Naive thymus-derived CD4-positive, alpha-beta T cell (primary cell): Measurements from ENCODE around the gene USP3. TPM values are rescaled to one million over a fixed set of nuclear protein-coding genes. Genes with fewer than 3 reads are reported as not detected.

Source experiments
- ATAC-seq: fragments of 150-1000 bp; cut with Tn5 transposase; 2 replicates; pipeline ENCODE4 v1.10.0; 2021; ENCODE audit warnings: mild to moderate bottlenecking, moderate library complexity
- CTCF ChIA-PET: fragments of 350-600 bp; sonication (Branson Sonifier 250); formaldehyde crosslinking; loops from one replicate; lab custom pipeline; 2021; ENCODE audit warnings: antibody characterized with exemption; lab: Charles Lee
- POLR2A ChIA-PET: fragments of 350-600 bp; sonication (Branson Sonifier 250); formaldehyde crosslinking; loops from one replicate; lab custom pipeline; 2021; ENCODE audit warnings: antibody characterized with exemption, inconsistent platforms; lab: Charles Lee
- DNase-seq, 9 donors: peaks; one replicate each; pipeline versions ENCODE4 v3.0.0 to v3.0.0-alpha.2; 2020 to 2022; ENCODE audit warnings: mixed read lengths in 1 of 9
- H3K27ac ChIP-seq: one replicate; pipeline ENCODE4 v1.7.0; 2013; ENCODE audit warnings: mild to moderate bottlenecking, low read depth, low read length, moderate library complexity
- H3K27me3 ChIP-seq, 2 donors: one replicate each; pipeline ENCODE4 v1.7.0; 2013; ENCODE audit warnings: low read length in 2 of 2, mild to moderate bottlenecking in 2 of 2, moderate library complexity in 2 of 2; ENCODE audit not compliant: control insufficient read depth in 2 of 2, insufficient read depth in 2 of 2
- H3K36me3 ChIP-seq, 3 experiments: 1 replicate in 2 of 3; 2 replicates in 1 of 3; pipeline ENCODE4 v1.7.0; 2013; ENCODE audit warnings: low read length in 3 of 3, mild to moderate bottlenecking in 3 of 3, moderate library complexity in 1 of 3; ENCODE audit not compliant: insufficient read depth in 3 of 3, control insufficient read depth in 2 of 3
- H3K4me1 ChIP-seq, 2 donors: one replicate each; pipeline ENCODE4 v1.7.0; 2013; ENCODE audit warnings: low read length in 2 of 2, mild to moderate bottlenecking in 2 of 2, moderate library complexity in 1 of 2; ENCODE audit not compliant: control insufficient read depth in 2 of 2, insufficient read depth in 2 of 2
- H3K4me3 ChIP-seq: 2 replicates; pipeline ENCODE4 v1.7.0; 2013; ENCODE audit warnings: mild to moderate bottlenecking, low read length
- H3K9me3 ChIP-seq, 3 experiments: 1 replicate in 2 of 3; 2 replicates in 1 of 3; pipeline ENCODE4 v1.7.0; 2013; ENCODE audit warnings: low read length in 3 of 3; ENCODE audit not compliant: control insufficient read depth in 2 of 3
- H3K27ac Mint-ChIP-seq, 9 donors: one replicate each; pipeline ENCODE4 v1.8.0; 2020 to 2022; ENCODE audit warnings: mixed read lengths in 9 of 9, mild to moderate bottlenecking in 8 of 9, moderate library complexity in 5 of 9, inconsistent platforms in 2 of 9
- H3K27me3 Mint-ChIP-seq, 5 donors: one replicate each; pipeline ENCODE4 v1.8.0; 2021 to 2022; ENCODE audit warnings: mixed read lengths in 5 of 5, mild to moderate bottlenecking in 1 of 5
- H3K36me3 Mint-ChIP-seq, 5 donors: one replicate each; pipeline ENCODE4 v1.8.0; 2020 to 2022; ENCODE audit warnings: mixed read lengths in 5 of 5, mild to moderate bottlenecking in 3 of 5, inconsistent platforms in 1 of 5
- H3K4me1 Mint-ChIP-seq, 7 donors: one replicate each; pipeline ENCODE4 v1.8.0; 2020 to 2022; ENCODE audit warnings: mixed read lengths in 7 of 7, mild to moderate bottlenecking in 3 of 7, inconsistent platforms in 1 of 7
- H3K4me3 Mint-ChIP-seq, 10 donors: one replicate each; pipeline ENCODE4 v1.8.0; 2020 to 2022; ENCODE audit warnings: mild to moderate bottlenecking in 10 of 10, mixed read lengths in 10 of 10, moderate library complexity in 6 of 10, inconsistent platforms in 2 of 10
- H3K9me3 Mint-ChIP-seq, 11 donors: one replicate each; pipeline ENCODE4 v1.8.0; 2020 to 2022; ENCODE audit warnings: mixed read lengths in 11 of 11, mild to moderate bottlenecking in 4 of 11, inconsistent platforms in 1 of 11, moderate library complexity in 1 of 11
- intact Hi-C, 2 donors: fragments of 100-400 bp; cut with micrococcal nuclease; formaldehyde crosslinking; loops; one replicate each; pipeline ENCODE4 v1.15.1; 2023
- polyA plus RNA-seq, 2 donors: library from polyadenylated mRNA; unstranded; fragments of 300-500 nt; fragmentation: Illumina TruSeq; gene quantifications; one replicate each; pipeline ENCODE4 v1.2.3, GENCODE V29; 2021
- total RNA-seq, 6 experiments: library from RNA in 5 of 6; stranded (reverse) in 5 of 6; gene quantifications; 1 replicate in 5 of 6; 2 replicates in 1 of 6; pipeline ENCODE4 v1.2.3 and lab custom pipeline; 2021 to 2026

USP3 gene
- total and polyA plus RNA-seq, 7 experiments from 2014 or later: 53.3 to 288 (median 140) TPM

DNA sequence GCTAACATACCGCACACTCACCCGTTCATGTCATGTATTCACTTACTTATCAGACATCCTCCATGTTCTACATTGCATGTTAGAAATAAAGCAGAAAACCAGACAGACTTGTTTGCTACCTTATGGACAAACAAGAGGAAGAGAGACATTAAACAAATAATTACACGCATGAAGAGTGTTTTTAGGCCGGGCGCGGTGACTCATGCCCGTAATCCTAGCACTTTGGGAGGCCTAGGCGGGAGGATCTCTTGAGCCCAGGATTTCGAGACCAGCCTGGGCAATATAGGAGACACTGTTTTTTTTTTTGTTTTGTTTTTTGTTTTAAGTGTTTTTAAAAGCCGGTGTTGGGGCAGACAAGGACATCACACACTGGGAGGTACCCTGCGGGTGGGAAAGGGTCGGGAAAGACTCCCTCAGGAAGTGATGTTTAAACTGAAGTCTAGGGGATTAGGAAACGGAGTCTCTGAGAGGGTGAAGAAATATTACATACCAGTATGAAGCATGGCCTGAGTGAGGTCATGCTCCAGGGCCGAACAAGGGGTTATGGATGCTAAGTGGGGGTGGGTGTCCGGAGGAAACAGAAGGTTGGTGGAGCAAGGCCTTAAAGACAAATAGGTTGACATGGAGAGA lies 2.1 kb upstream of the USP3 start:
- Mint-ChIP-seq H3K4me3 (peak overlapping the region; percentile 87 to 96 (median 92)), H3K27ac (peak overlapping the region in 4 of 9 donors; percentile 97 to 99 (median 99)), H3K36me3 (peaks cover 0 to 6% (median 0%) of the 10 kb centered on the region in 5 donors), H3K4me1 (peaks cover 10 to 62% (median 58%) of the 10 kb centered on the region in 7 donors), H3K27me3 (no peaks in the 10 kb centered on the region), H3K9me3 (no peaks in the 10 kb centered on the region)
- DNase-seq: no peak
- ChIA-PET CTCF (interaction anchor here (1.4 to 6.6 kb wide), 4 partner anchors 15 to 33 kb away, joined by 3 to 70 read pairs (median 8); no protein-coding TSS in a partner anchor), POLR2A (interaction anchor here (0.8 to 8.8 kb wide), 8 partner anchors 10 to 62 kb away, joined by 3 to 392 read pairs (median 11); no protein-coding TSS in a partner anchor)
- intact Hi-C loops: loop anchor here (2.0 to 10.0 kb wide), 5 partner anchors 225 to 1390 kb away; partner anchors contain the start of genes APH1B (in 1 of the 2), HERC1 (in 1 of the 2) and LACTB (in 1 of the 2)
- Histone ChIP-seq H3K9me3 (no peaks in the 10 kb centered on the region), H3K27me3 (no peaks in the 10 kb centered on the region), H3K36me3 (peaks cover 0 to 3% (median 0%) of the 10 kb centered on the region in 3 experiments), H3K4me3 (no peak overlapping the region), H3K4me1 (peaks cover 70% of the 10 kb centered on the region in 2 donors), H3K27ac (peak overlapping the region; percentile 97)
- ATAC-seq: no peak

- peak overlapping the region in 4 of 9 donors; percentile 97 to 99 (median 99) for H3K27ac Mint-ChIP-seq
- H3K36me3 Mint-ChIP-seq: peaks cover 0 to 6% (median 0%) of the 10 kb centered on the region in 5 donors
- intact Hi-C loops: loop anchor here (1.0 to 10.0 kb wide), 9 partner anchors 8 to 1389 kb away; partner anchors contain the start of genes APH1B (in 1 of the 2), CIAO2A (in 1 of the 2), HERC1 (in 1 of the 2) and LACTB (in 1 of the 2)
- H3K4me3 Mint-ChIP-seq: peak overlapping the region; percentile 87 to 96 (median 92)
- peak overlapping the region; percentile 95 for H3K4me3 ChIP-seq
- peaks cover 17 to 70% (median 66%) of the 10 kb centered on the region in 7 donors for H3K4me1 Mint-ChIP-seq
- H3K9me3 ChIP-seq: no peaks in the 10 kb centered on the region
- CTCF ChIA-PET: interaction anchor here (0.7 to 6.6 kb wide), 9 partner anchors 7 to 55 kb away, joined by 3 to 70 read pairs (median 11); no protein-coding TSS in a partner anchor
- POLR2A ChIA-PET: interaction anchor here (0.6 to 8.8 kb wide), 17 partner anchors 10 to 1802 kb away, joined by 3 to 392 read pairs (median 5); partner anchors contain the start of gene RNU5B-1
- ATAC-seq (peak; percentile 52), DNase-seq (peak; percentile 51 to 72 (median 66))
- peaks cover 66 to 70% of the 10 kb centered on the region in 2 donors for H3K4me1 ChIP-seq
- peak overlapping the region; percentile 97 for H3K27ac ChIP-seq
- H3K27me3 ChIP-seq: no peaks in the 10 kb centered on the region
- H3K9me3 Mint-ChIP-seq: no peaks in the 10 kb centered on the region
- H3K27me3 Mint-ChIP-seq: no peaks in the 10 kb centered on the region
- peaks cover 0 to 3% (median 0%) of the 10 kb centered on the region in 3 experiments for H3K36me3 ChIP-seq
Measured at GRCh38 chr15:63502843-63503738, 1.3 kb upstream of the USP3 start.

GRCh38 chr15:63503739-63504246 lies 600 bp upstream of the USP3 start:
- H3K36me3 ChIP-seq: peaks cover 0 to 3% (median 0%) of the 10 kb centered on the region in 3 experiments
- peaks cover 24 to 75% (median 72%) of the 10 kb centered on the region in 7 donors for H3K4me1 Mint-ChIP-seq
- intact Hi-C loops: loop anchor here (1.0 to 10.0 kb wide), 16 partner anchors 8 to 1389 kb away; partner anchors contain the start of genes PPIB (in 2 of the 2), APH1B (in 1 of the 2), CIAO2A (in 1 of the 2) and HERC1 (in 1 of the 2)
- peak overlapping the region; percentile 97 for H3K27ac ChIP-seq
- ChIA-PET POLR2A (interaction anchor here (0.6 to 8.8 kb wide), 19 partner anchors 10 to 1801 kb away, joined by 3 to 392 read pairs (median 6); partner anchors contain the start of gene RNU5B-1), CTCF (interaction anchor here (0.7 to 6.6 kb wide), 8 partner anchors 7 to 96 kb away, joined by 3 to 70 read pairs (median 24); no protein-coding TSS in a partner anchor)
- H3K9me3 Mint-ChIP-seq: no peaks in the 10 kb centered on the region
- peak overlapping the region in 4 of 9 donors; percentile 97 to 99 (median 99) for H3K27ac Mint-ChIP-seq
- H3K4me3 ChIP-seq: peak overlapping the region; percentile 95
- no peaks in the 10 kb centered on the region for H3K27me3 ChIP-seq
- DNase-seq (peak in 8 of 9 donors; percentile 40 to 94 (median 92)), ATAC-seq (peak; percentile 74)
- H3K27me3 Mint-ChIP-seq: no peaks in the 10 kb centered on the region
- peaks cover 0 to 6% (median 0%) of the 10 kb centered on the region in 5 donors for H3K36me3 Mint-ChIP-seq
- peaks cover 65 to 70% of the 10 kb centered on the region in 2 donors for H3K4me1 ChIP-seq
- H3K9me3 ChIP-seq: no peaks in the 10 kb centered on the region
- peak overlapping the region; percentile 87 to 96 (median 92) for H3K4me3 Mint-ChIP-seq

DNA sequence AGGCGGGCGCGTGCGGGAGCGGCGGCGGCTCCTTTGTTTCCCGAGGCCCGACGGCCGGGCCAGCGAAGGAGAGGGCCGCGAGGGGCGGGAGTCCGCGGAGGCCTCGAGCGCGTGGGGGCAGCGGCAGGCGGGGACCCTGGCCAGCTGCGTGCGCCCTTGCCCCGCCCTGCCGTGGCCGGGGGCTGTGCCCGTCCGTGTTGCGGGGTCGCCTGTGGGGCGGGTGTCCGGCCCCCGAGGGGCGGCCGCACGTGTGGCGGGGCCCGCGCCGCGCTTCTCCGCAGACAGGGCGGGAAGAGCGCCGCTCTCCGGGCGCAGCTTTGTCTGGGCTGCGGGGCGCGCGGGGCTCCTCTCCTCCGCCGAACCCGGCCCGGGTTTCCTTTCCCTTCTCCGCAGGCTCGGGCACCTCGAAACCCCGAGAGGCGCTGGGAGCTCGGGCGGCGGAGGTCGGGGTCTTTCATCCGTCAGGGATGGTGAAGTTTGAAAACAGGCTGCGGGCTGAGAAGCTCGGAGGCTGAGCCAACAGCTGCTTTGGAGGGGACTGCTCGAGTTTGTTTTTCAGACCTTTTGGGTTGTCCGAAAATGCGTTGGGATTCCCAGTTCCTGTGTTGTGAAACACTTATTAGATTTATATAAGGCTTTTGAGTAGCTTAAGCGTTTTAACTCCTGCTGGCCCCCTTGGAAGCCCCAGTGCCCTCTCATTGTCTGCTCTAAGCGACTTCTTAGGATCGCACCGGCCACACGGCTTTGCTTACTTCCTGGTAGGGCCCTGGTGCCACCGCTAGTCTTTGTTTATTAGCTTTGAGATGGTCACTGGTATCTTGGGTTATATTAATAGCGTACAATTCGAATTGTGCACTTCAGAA lies 817 bp downstream of the USP3 start:
- peak overlapping the region; percentile 90 for H3K4me3 ChIP-seq
- H3K36me3 Mint-ChIP-seq: peaks cover 0 to 6% (median 0%) of the 10 kb centered on the region in 5 donors
- H3K4me3 Mint-ChIP-seq: peak overlapping the region; percentile 93 to 99 (median 98)
- intact Hi-C loops: loop anchor here (1.0 to 10.0 kb wide), 16 partner anchors 7 to 1387 kb away; partner anchors contain the start of genes PPIB (in 2 of the 2), HERC1 (in 1 of the 2), LACTB (in 1 of the 2) and RAB8B (in 1 of the 2)
- peaks cover 65 to 70% of the 10 kb centered on the region in 2 donors for H3K4me1 ChIP-seq
- no peaks in the 10 kb centered on the region for H3K27me3 ChIP-seq
- no peaks in the 10 kb centered on the region for H3K9me3 Mint-ChIP-seq
- no peaks in the 10 kb centered on the region for H3K27me3 Mint-ChIP-seq
- H3K4me1 Mint-ChIP-seq: peaks cover 38 to 76% (median 72%) of the 10 kb centered on the region in 7 donors
- peak overlapping the region; percentile 97 for H3K27ac ChIP-seq
- peaks cover 0 to 3% (median 0%) of the 10 kb centered on the region in 3 experiments for H3K36me3 ChIP-seq
- DNase-seq: peak in 8 of 9 donors; percentile 44 to 65 (median 54)
- POLR2A ChIA-PET: interaction anchor here (0.6 to 8.8 kb wide), 24 partner anchors 8 to 313 kb away, joined by 3 to 392 read pairs (median 6); no protein-coding TSS in a partner anchor
- peak overlapping the region; percentile 91 to 98 (median 97) for H3K27ac Mint-ChIP-seq
- CTCF ChIA-PET: interaction anchor here (0.6 to 6.6 kb wide), 18 partner anchors 9 to 103 kb away, joined by 3 to 70 read pairs (median 6); no protein-coding TSS in a partner anchor
- no peaks in the 10 kb centered on the region for H3K9me3 ChIP-seq
- no peak for ATAC-seq

GRCh38 chr15:63505842-63506222 lies 1.4 kb downstream of the USP3 start:
- Histone ChIP-seq H3K27ac (peak overlapping the region; percentile 97), H3K9me3 (no peaks in the 10 kb centered on the region), H3K4me1 (peaks cover 64 to 65% of the 10 kb centered on the region in 2 donors), H3K4me3 (peak overlapping the region; percentile 90), H3K36me3 (peaks cover 0 to 3% (median 0%) of the 10 kb centered on the region in 3 experiments), H3K27me3 (no peaks in the 10 kb centered on the region)
- intact Hi-C loops: loop anchor here (1.0 to 10.0 kb wide), 7 partner anchors 22 to 657 kb away; partner anchors contain the start of genes HERC1 (in 1 of the 2) and PPIB (in 1 of the 2)
- Mint-ChIP-seq H3K36me3 (peaks cover 0 to 6% (median 0%) of the 10 kb centered on the region in 5 donors), H3K4me1 (peaks cover 44 to 76% (median 72%) of the 10 kb centered on the region in 7 donors), H3K27me3 (no peaks in the 10 kb centered on the region), H3K27ac (peak overlapping the region; percentile 91 to 98 (median 97)), H3K4me3 (peak overlapping the region; percentile 93 to 99 (median 98)), H3K9me3 (no peaks in the 10 kb centered on the region)
- CTCF ChIA-PET: interaction anchor here (0.6 to 6.6 kb wide), 19 partner anchors 8 to 558 kb away, joined by 3 to 70 read pairs (median 6); no protein-coding TSS in a partner anchor
- DNase-seq (no peak), ATAC-seq (no peak)
- POLR2A ChIA-PET: interaction anchor here (0.6 to 8.8 kb wide), 20 partner anchors 8 to 313 kb away, joined by 3 to 392 read pairs (median 7); no protein-coding TSS in a partner anchor
